GM10847 (cell line): ENCODE measurements around the gene ZFYVE1.

Source experiments
- POLR2A ChIP-seq: IDR thresholded peaks from 2 replicates; pipeline ENCODE4 v1.6.1; 2011; ENCODE audit not compliant: insufficient read length; ENCODE audit errors: extremely low read depth

Gene ZFYVE1

GRCh38 chr14:72939630-72940029 lies 87.3 kb downstream of the ZFYVE1 start:
- no peak for TF ChIP-seq POLR2A

- TF ChIP-seq POLR2A = no peak
These were observed 94.0 kb downstream of the ZFYVE1 start for GRCh38 chr14:72932893-72933292.

- no peak for TF ChIP-seq POLR2A
These were observed 97.4 kb downstream of the ZFYVE1 start for GRCh38 chr14:72929316-72930080.

GRCh38 chr14:72928872-72929271 lies 98.0 kb downstream of the ZFYVE1 start:
- TF ChIP-seq POLR2A = no peak

- TF ChIP-seq POLR2A = peak; percentile 15
These were observed 100.4 kb downstream of the ZFYVE1 start, which contains the start of gene DCAF4 for GRCh38 chr14:72926292-72927028. Gene DCAF4, plus strand, starts transcription at chr14:72926464. Its CDS starts 11,515 bp downstream, at chr14:72937979.

- TF ChIP-seq POLR2A = no peak
These were observed 101.1 kb downstream of the ZFYVE1 start for GRCh38 chr14:72925815-72926291.

GRCh38 chr14:72925171-72925759 lies 101.6 kb downstream of the ZFYVE1 start:
- no peak for TF ChIP-seq POLR2A

- TF ChIP-seq POLR2A = no peak
These were observed 102.6 kb downstream of the ZFYVE1 start for GRCh38 chr14:72924337-72924736.

GRCh38 chr14:72921396-72921795 lies 105.5 kb downstream of the ZFYVE1 start:
- TF ChIP-seq POLR2A = no peak

- TF ChIP-seq POLR2A = no peak
These were observed 106.9 kb downstream of the ZFYVE1 start for GRCh38 chr14:72920008-72920407.
